Thyroid gland (tissue), 4 donors: ENCODE results near the gene PPIH. TPM values are rescaled to one million over a fixed set of nuclear protein-coding genes. Genes with fewer than 3 reads are reported as not detected.
"Not testable (repeated sequence)": the region's sequence is repeated elsewhere in the genome, so short reads cannot be mapped to it uniquely, and the experiment has no call there.

Experiments used
- DNase-seq, 2 donors: peaks; one replicate each; pipeline ENCODE4 v3.0.0-alpha.2; 2019
- H3K27ac ChIP-seq, 3 donors: fragments of 200-600 bp; sonication (generic); 1 replicate in 2 of 3; 2 replicates in 1 of 3; pipeline ENCODE4 v1.5.1; 2016 to 2019; ENCODE audit warnings: mild to moderate bottlenecking in 1 of 3, moderate library complexity in 1 of 3
- H3K27me3 ChIP-seq: fragments of 200-600 bp; sonication (generic); one replicate; pipeline ENCODE4 v1.5.1; 2019
- H3K36me3 ChIP-seq, 2 donors: fragments of 200-600 bp; sonication (generic); one replicate each; pipeline ENCODE4 v1.5.1; 2016 to 2019
- H3K4me1 ChIP-seq, 2 donors: fragments of 200-600 bp; sonication (generic); one replicate each; pipeline ENCODE4 v1.5.1; 2017 to 2019
- H3K4me3 ChIP-seq, 3 donors: fragments of 200-600 bp; sonication (generic); replicated peaks in 1 of 3; 1 replicate in 2 of 3; 2 replicates in 1 of 3; pipeline ENCODE4 v1.5.1; 2016; ENCODE audit warnings: mild to moderate bottlenecking in 1 of 3
- H3K9me3 ChIP-seq: fragments of 200-600 bp; sonication (generic); one replicate; pipeline ENCODE4 v1.5.1; 2017
- POLR2A ChIP-seq, 2 donors: fragments of 450-650 bp; IDR thresholded peaks; one replicate each; pipeline ENCODE4 v1.6.1; 2017; ENCODE audit warnings: antibody characterized with exemption in 2 of 2, mild to moderate bottlenecking in 2 of 2, moderate library complexity in 1 of 2
- WGBS, 2 donors: methylation state at CpG; one replicate each; pipeline ENCODE4 v1.1.5; 2017; 5-methylcytosine and 5-hydroxymethylcytosine counted together
- intact Hi-C: fragments of 100-400 bp; cut with DNase I; formaldehyde crosslinking; loops from one replicate; pipeline ENCODE4 v1.15.1; 2023
- total RNA-seq, 4 donors: library from RNA; depleted of rRNA; stranded (reverse); fragments of >200 nt; gene quantifications; one replicate each; pipeline ENCODE4 v1.2.3, GENCODE V29; 2016
- TF ChIP-seq, protein P1 (sequence below), 6 experiments: fragments of 200-600 bp in 3 of 6; fragments of 450-650 bp in 3 of 6; sonication (generic) in 3 of 6; IDR thresholded peaks; one replicate each; pipeline ENCODE4 v1.5.1; 2016 to 2019; ENCODE audit warnings: antibody characterized with exemption in 6 of 6, mild to moderate bottlenecking in 2 of 6, inconsistent platforms in 1 of 6, moderate library complexity in 1 of 6

The PPIH gene
- total RNA-seq, 4 donors from 2014 or later = 26.4 to 45.9 (median 40.3) TPM

GRCh38 chr1:42681741-42682483 is 23.7 kb downstream of the PPIH start, which contains the start of gene YBX1:
Gene YBX1, plus strand, starts transcription at chr1:42682418. Its CDS starts 148 bp downstream, at chr1:42682566.
- H3K4me1 ChIP-seq = peaks cover 43 to 44% of the 10 kb centered on the region in 2 donors
- DNase-seq = peak; percentile 97
- TF ChIP-seq, protein P1, sequence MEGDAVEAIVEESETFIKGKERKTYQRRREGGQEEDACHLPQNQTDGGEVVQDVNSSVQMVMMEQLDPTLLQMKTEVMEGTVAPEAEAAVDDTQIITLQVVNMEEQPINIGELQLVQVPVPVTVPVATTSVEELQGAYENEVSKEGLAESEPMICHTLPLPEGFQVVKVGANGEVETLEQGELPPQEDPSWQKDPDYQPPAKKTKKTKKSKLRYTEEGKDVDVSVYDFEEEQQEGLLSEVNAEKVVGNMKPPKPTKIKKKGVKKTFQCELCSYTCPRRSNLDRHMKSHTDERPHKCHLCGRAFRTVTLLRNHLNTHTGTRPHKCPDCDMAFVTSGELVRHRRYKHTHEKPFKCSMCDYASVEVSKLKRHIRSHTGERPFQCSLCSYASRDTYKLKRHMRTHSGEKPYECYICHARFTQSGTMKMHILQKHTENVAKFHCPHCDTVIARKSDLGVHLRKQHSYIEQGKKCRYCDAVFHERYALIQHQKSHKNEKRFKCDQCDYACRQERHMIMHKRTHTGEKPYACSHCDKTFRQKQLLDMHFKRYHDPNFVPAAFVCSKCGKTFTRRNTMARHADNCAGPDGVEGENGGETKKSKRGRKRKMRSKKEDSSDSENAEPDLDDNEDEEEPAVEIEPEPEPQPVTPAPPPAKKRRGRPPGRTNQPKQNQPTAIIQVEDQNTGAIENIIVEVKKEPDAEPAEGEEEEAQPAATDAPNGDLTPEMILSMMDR (IDR thresholded peaks at IDR 0.05) = no peak
- peak; percentile 70 to 95 for TF ChIP-seq POLR2A (IDR thresholded peaks at IDR 0.05)
- no peaks in the 10 kb centered on the region for H3K27me3 ChIP-seq
- 0 to 1% methylated on average over 33 to 41 of the region's 54 CpGs for WGBS, 2 donors
- intact Hi-C loops = no loop called here
- H3K27ac ChIP-seq = peak within 1 kb of the TSS; percentile 67 to 87 (median 81)
- no peaks in the 10 kb centered on the region for H3K36me3 ChIP-seq
- peak within 1 kb of the TSS; percentile 38 to 88 (median 66) for H3K4me3 ChIP-seq
- H3K9me3 ChIP-seq = no peaks in the 10 kb centered on the region

DNA sequence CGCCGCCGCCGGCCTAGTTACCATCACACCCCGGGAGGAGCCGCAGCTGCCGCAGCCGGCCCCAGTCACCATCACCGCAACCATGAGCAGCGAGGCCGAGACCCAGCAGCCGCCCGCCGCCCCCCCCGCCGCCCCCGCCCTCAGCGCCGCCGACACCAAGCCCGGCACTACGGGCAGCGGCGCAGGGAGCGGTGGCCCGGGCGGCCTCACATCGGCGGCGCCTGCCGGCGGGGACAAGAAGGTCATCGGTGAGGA is 24.2 kb downstream of the PPIH start:
- Histone ChIP-seq H3K4me1 (peaks cover 44% of the 10 kb centered on the region in 2 donors), H3K4me3 (peak overlapping the region in 1 of 3 donors; percentile 88), H3K27ac (peak overlapping the region; percentile 67 to 87 (median 71))
- 0% methylated on average over 1 of the region's 33 CpGs; no CpG with 5 or more reads in 1 of the 2 donors for WGBS, 2 donors
- H3K27me3 ChIP-seq, H3K36me3 ChIP-seq, DNase-seq, intact Hi-C loops, H3K9me3 ChIP-seq: not testable (repeated sequence)

DNA sequence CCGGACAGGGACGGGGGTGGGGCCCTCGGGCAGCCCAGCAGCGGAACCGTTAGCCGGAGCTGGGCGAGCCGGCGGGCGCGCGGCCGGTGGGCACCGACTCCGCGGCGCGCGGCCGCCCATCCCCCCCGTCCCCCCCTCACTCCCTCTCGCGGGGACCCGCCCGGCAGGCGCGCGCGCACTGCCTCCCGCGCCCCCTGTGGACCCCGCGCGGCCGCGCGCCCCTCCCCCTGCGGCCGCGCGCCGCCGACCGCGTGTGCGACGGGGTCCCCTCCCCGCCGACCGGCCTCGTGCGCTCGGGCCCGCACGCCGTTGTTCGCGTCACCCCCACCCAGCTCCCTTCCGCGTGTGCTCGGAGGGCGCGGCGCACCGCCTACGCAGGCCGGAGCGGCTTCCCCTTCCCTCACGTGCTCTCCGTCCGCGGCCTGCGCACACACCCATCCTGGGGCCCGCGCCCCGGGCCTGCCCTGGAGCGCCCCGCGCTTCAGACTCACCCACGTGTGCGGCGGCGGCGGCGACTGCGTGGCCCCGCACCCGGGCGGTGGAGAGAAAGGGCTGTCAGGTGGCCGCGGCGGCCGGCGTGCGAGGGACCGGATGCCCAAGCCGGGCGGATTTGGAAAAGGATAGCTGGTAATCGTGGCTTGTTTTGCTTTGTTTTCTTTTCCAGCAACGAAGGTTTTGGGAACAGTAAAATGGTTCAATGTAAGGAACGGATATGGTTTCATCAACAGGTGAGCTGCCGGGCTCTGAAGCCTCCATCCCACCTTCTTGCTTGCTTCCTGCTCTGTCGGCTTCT is 24.7 kb downstream of the PPIH start:
- H3K4me3 ChIP-seq = peak overlapping the region; percentile 38 to 88 (median 40)
- intact Hi-C loops = no loop called here
- no peaks in the 10 kb centered on the region for H3K27me3 ChIP-seq
- DNase-seq = peak; percentile 70 to 76
- peak overlapping the region; percentile 67 to 87 (median 71) for H3K27ac ChIP-seq
- 0 to 1% methylated on average over 16 to 26 of the region's 103 CpGs for WGBS, 2 donors
- TF ChIP-seq, protein P1 (IDR thresholded peaks at IDR 0.05) = no peak
- peak in 1 of 2 donors; percentile 48 for TF ChIP-seq POLR2A (IDR thresholded peaks at IDR 0.05)
- peaks cover 44 to 49% of the 10 kb centered on the region in 2 donors for H3K4me1 ChIP-seq
- H3K36me3 ChIP-seq = no peaks in the 10 kb centered on the region
- no peaks in the 10 kb centered on the region for H3K9me3 ChIP-seq

DNA sequence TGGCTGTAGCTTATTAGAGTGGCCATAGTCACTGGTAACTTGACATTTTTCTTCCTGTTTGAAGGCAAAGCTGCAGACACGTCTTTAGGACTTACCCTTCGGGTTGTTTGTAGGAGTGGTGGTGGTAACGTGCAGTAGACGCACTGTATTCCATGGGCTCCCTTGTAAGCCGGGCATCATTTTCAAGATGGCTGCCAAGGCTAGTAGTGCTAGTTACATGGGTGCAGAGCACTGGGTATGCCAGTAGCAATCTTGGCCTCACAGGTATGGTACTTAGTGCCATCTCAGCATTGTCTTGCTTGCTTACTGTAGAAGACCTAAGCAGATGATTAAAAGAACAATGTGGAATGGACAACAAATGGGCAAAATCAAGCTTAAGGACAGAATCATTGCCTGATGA is 25.9 kb downstream of the PPIH start:
- no peak overlapping the region for H3K27ac ChIP-seq
- no peaks in the 10 kb centered on the region for H3K36me3 ChIP-seq
- intact Hi-C loops = no loop called here
- no peak overlapping the region for H3K4me3 ChIP-seq
- no peaks in the 10 kb centered on the region for H3K27me3 ChIP-seq
- H3K9me3 ChIP-seq = no peaks in the 10 kb centered on the region
- TF ChIP-seq, protein P1 (IDR thresholded peaks at IDR 0.05) = no peak
- no peak for TF ChIP-seq POLR2A (IDR thresholded peaks at IDR 0.05)
- no peak for DNase-seq
- H3K4me1 ChIP-seq = peaks cover 44 to 60% of the 10 kb centered on the region in 2 donors
- 63 to 67% methylated on average over 5 of the region's 5 CpGs for WGBS, 2 donors

DNA sequence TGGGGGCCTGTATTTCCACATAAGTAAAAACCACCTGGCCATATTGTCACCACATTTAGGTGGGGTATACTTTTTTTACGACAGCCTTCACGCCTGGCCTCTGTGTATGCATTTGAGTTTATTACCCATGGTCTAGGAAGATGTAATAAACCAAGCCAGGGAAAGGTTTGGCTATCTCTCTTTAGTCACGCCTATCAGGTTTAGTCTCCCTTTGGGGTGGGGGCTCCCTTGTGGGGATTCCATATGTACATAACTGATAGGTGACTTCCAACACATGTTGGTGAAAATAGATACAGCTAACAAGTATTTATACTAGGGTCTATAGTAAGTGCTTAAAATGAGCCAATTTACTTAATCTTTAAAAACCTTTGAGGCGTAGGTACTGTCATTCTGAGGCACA is 28.2 kb downstream of the PPIH start:
- no peak overlapping the region for H3K27ac ChIP-seq
- peaks cover 47 to 69% of the 10 kb centered on the region in 2 donors for H3K4me1 ChIP-seq
- no peak for DNase-seq
- no peaks in the 10 kb centered on the region for H3K27me3 ChIP-seq
- intact Hi-C loops = no loop called here
- no peaks in the 10 kb centered on the region for H3K9me3 ChIP-seq
- WGBS, 2 donors = 93 to 97% methylated on average over 4 of the region's 4 CpGs
- TF ChIP-seq, protein P1 (IDR thresholded peaks at IDR 0.05) = no peak
- TF ChIP-seq POLR2A (IDR thresholded peaks at IDR 0.05) = no peak
- no peak overlapping the region for H3K4me3 ChIP-seq
- no peaks in the 10 kb centered on the region for H3K36me3 ChIP-seq
